Activated naive CD4-positive, alpha-beta T cell treated with anti-CD3 and anti-CD28 coated beads, Interleukin-2, amount 50 U/mL, for 24 hours (primary cell): ENCODE measurements around the gene CYP27A1.
A peak's percentile ranks its signal among the peaks of the same experiment; 100 is the strongest.

Experiments used
- H3K27ac Mint-ChIP-seq: one replicate; pipeline ENCODE4 v1.8.0; 2021; ENCODE audit warnings: mild to moderate bottlenecking, mixed read lengths
- H3K27me3 Mint-ChIP-seq: one replicate; pipeline ENCODE4 v1.8.0; 2021; ENCODE audit warnings: mixed read lengths
- H3K36me3 Mint-ChIP-seq: one replicate; pipeline ENCODE4 v1.8.0; 2021; ENCODE audit warnings: mixed read lengths
- H3K4me1 Mint-ChIP-seq: one replicate; pipeline ENCODE4 v1.8.0; 2021; ENCODE audit warnings: mixed read lengths
- H3K4me3 Mint-ChIP-seq: one replicate; pipeline ENCODE4 v1.8.0; 2021; ENCODE audit warnings: mild to moderate bottlenecking, mixed read lengths
- H3K9me3 Mint-ChIP-seq: one replicate; pipeline ENCODE4 v1.8.0; 2021; ENCODE audit warnings: mixed read lengths

CYP27A1 gene

GRCh38 chr2:218855305-218856166 lies 73.6 kb downstream of the CYP27A1 start:
- no peaks in the 10 kb centered on the region for H3K36me3 Mint-ChIP-seq
- H3K4me3 Mint-ChIP-seq = no peak overlapping the region
- H3K27ac Mint-ChIP-seq = no peak overlapping the region
- no peaks in the 10 kb centered on the region for H3K9me3 Mint-ChIP-seq
- H3K4me1 Mint-ChIP-seq = peaks cover 5% of the 10 kb centered on the region
- H3K27me3 Mint-ChIP-seq = peaks cover 55% of the 10 kb centered on the region

DNA sequence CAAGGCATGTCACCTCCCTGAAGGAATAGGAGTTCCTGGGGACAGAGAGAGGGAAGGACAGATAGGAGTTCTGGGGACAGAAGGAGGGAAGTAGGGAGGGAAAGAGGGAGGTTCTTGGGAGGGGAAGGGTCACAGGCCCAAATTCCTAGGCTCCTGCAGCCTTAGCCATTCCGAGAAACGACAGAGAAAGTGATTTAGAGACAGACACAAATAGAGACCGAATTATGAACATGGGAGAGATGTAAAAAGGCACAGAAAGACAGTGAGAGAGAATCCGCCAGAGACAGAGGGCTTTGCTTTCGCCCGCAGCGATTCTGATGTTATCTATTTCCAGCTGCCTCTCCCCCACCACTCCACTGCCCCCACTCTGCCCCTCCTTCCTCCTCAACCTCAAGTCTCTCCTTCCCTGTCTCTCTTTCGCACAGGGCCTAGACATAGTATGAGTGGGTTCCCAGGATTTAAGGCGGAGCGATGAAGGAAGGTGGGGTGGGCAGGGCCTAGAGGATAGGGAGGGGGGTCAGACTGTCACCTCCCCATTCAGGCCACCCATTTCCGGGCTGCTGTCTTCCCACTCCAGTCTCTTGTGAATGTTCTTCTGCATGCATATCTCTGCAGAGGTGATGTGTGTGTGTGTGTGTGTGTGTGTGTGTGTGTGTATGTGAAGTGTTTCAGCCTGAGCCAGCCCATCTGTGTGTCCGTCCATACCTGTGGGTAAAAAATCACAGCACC lies 74.4 kb downstream of the CYP27A1 start:
- peaks cover 57% of the 10 kb centered on the region for H3K27me3 Mint-ChIP-seq
- H3K36me3 Mint-ChIP-seq = no peaks in the 10 kb centered on the region
- H3K4me1 Mint-ChIP-seq = peaks cover 12% of the 10 kb centered on the region
- H3K9me3 Mint-ChIP-seq = no peaks in the 10 kb centered on the region
- no peak overlapping the region for H3K4me3 Mint-ChIP-seq
- H3K27ac Mint-ChIP-seq = no peak overlapping the region

DNA sequence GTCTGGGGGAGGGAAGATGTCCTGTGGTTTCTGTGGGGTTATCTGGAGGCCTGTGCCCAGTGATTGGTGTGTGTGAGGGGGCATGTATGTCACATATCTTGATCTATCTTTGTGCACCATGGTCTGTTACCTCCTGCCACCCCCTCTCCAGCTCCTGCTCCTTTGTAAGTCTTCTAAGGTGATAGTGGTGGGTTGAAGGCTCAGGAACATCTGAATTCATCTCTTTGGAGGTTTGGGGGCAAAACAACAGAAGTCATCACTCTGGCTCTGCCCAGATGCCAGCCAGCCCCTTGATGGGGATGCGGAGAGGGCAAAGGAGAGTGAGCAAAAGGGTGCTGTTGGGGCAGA lies 74.9 kb downstream of the CYP27A1 start:
- no peaks in the 10 kb centered on the region for H3K36me3 Mint-ChIP-seq
- peaks cover 17% of the 10 kb centered on the region for H3K4me1 Mint-ChIP-seq
- peaks cover 60% of the 10 kb centered on the region for H3K27me3 Mint-ChIP-seq
- no peaks in the 10 kb centered on the region for H3K9me3 Mint-ChIP-seq
- no peak overlapping the region for H3K4me3 Mint-ChIP-seq
- no peak overlapping the region for H3K27ac Mint-ChIP-seq

DNA sequence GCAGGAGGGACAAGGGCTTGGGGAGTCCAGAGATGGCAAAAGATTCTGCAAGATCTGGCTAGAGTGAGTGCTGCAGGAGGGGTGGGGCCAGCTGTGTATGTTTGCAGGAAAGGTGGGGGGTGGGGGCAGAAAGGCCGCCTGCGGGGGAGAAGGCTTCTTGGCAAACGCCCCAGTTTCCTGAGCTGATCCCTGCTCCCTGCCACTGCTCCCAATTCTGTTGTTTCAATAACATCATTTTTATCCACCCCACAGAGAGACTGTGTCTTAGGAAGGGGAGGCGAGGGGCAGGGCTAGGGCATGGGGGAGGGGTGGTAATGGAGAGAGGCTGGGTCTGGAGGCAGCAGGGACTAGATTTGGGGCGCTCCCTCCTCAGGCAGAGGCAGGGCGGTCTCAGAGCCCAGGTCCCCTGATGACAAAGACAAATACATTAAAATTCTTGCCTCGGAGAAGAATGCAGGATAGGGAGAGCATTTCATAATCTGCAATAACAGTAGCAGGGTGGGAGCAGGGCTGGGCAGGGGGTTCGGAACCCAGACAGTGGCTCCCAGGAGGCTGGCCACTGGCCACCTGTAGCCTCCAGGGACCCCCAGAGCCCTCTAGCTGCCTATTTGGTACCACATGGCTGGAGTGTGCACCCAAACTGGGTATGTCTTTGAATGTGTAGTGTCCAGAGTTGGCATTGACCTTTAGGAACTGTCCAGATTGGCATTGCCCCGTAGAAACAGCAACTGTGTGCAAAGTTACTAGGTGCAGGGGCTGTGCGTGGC lies 75.6 kb downstream of the CYP27A1 start:
- peaks cover 61% of the 10 kb centered on the region for H3K27me3 Mint-ChIP-seq
- peaks cover 17% of the 10 kb centered on the region for H3K4me1 Mint-ChIP-seq
- H3K27ac Mint-ChIP-seq = no peak overlapping the region
- no peaks in the 10 kb centered on the region for H3K36me3 Mint-ChIP-seq
- H3K9me3 Mint-ChIP-seq = no peaks in the 10 kb centered on the region
- no peak overlapping the region for H3K4me3 Mint-ChIP-seq

GRCh38 chr2:218858138-218858445 lies 76.1 kb downstream of the CYP27A1 start:
- Mint-ChIP-seq H3K4me1 (peaks cover 17% of the 10 kb centered on the region), H3K27ac (no peak overlapping the region), H3K27me3 (peaks cover 60% of the 10 kb centered on the region), H3K36me3 (no peaks in the 10 kb centered on the region), H3K9me3 (no peaks in the 10 kb centered on the region), H3K4me3 (no peak overlapping the region)

- Mint-ChIP-seq H3K4me1 (peaks cover 17% of the 10 kb centered on the region), H3K9me3 (no peaks in the 10 kb centered on the region), H3K27ac (no peak overlapping the region), H3K27me3 (peaks cover 59% of the 10 kb centered on the region), H3K36me3 (no peaks in the 10 kb centered on the region), H3K4me3 (peak overlapping the region; percentile 76)
These were observed 77.0 kb downstream of the CYP27A1 start for GRCh38 chr2:218858671-218859555.

- Mint-ChIP-seq H3K27ac (no peak within 1 kb of the TSS), H3K4me3 (peak within 1 kb of the TSS; percentile 76), H3K4me1 (peaks cover 17% of the 10 kb centered on the region), H3K36me3 (no peaks in the 10 kb centered on the region), H3K9me3 (no peaks in the 10 kb centered on the region), H3K27me3 (peaks cover 53% of the 10 kb centered on the region)
These were observed 77.6 kb downstream of the CYP27A1 start, which contains the start of gene WNT6 for GRCh38 chr2:218859556-218859987. WNT6 (plus strand) TSS chr2:218859805; CDS start chr2:218860038, 233 bp downstream.

GRCh38 chr2:218859988-218860831 lies 78.3 kb downstream of the CYP27A1 start:
- Mint-ChIP-seq H3K27ac (no peak overlapping the region), H3K4me1 (peaks cover 17% of the 10 kb centered on the region), H3K4me3 (peak overlapping the region; percentile 76), H3K36me3 (no peaks in the 10 kb centered on the region), H3K9me3 (no peaks in the 10 kb centered on the region), H3K27me3 (peaks cover 48% of the 10 kb centered on the region)

DNA sequence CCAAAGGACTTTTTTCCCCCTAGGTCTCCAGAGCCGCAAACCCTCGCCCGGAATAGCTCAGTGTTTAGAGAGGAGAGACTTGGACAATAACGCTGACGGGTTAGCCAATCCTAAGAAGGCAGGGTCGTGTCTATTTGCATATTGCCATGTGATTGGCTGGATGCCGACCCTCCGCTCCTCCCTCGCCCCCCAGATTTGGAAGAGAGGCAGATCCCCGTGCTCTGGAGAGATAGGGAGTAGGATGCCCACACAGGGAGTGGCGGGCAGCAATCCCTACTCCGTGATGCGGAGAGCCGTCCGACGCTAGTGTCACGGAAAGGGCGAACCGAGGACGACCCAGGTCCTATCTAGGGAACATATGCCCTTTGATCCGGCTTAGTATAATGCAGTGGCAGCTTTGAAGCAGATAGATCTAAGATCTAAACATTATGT lies 79.0 kb downstream of the CYP27A1 start:
- Mint-ChIP-seq H3K36me3 (no peaks in the 10 kb centered on the region), H3K9me3 (no peaks in the 10 kb centered on the region), H3K4me1 (peaks cover 17% of the 10 kb centered on the region), H3K27ac (no peak overlapping the region), H3K27me3 (peaks cover 43% of the 10 kb centered on the region), H3K4me3 (peak overlapping the region; percentile 30)

GRCh38 chr2:218861645-218862318 lies 79.8 kb downstream of the CYP27A1 start:
- peaks cover 17% of the 10 kb centered on the region for H3K4me1 Mint-ChIP-seq
- H3K9me3 Mint-ChIP-seq = no peaks in the 10 kb centered on the region
- peaks cover 41% of the 10 kb centered on the region for H3K27me3 Mint-ChIP-seq
- H3K27ac Mint-ChIP-seq = no peak overlapping the region
- H3K36me3 Mint-ChIP-seq = no peaks in the 10 kb centered on the region
- peak overlapping the region; percentile 60 for H3K4me3 Mint-ChIP-seq

GRCh38 chr2:218863021-218863520 lies 81.1 kb downstream of the CYP27A1 start:
- H3K36me3 Mint-ChIP-seq = no peaks in the 10 kb centered on the region
- H3K4me1 Mint-ChIP-seq = peaks cover 17% of the 10 kb centered on the region
- H3K27ac Mint-ChIP-seq = no peak overlapping the region
- peaks cover 37% of the 10 kb centered on the region for H3K27me3 Mint-ChIP-seq
- no peaks in the 10 kb centered on the region for H3K9me3 Mint-ChIP-seq
- H3K4me3 Mint-ChIP-seq = no peak overlapping the region
